Measurements from ENCODE around the gene ITIH5.

The ITIH5 gene

DNA sequence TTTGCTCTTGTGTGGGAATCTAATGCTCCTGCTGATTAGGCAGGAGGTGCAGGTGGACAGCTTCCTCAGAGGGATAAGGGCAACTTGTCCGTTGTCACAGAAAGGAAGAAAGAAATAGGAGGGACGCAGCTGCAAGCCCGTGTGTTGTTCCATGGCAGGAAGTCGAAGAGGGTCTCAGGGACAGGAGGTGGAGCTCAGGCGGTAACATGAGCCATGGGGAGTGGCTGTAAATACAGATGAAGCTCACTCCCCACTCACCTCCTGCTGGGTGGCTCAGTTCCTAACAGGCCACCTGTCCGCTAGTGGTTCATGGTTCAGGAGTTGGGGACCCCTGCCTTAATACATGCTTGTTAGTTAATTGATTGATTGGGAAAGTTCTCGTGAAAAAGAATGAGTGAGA is 154.3 kb downstream of the ITIH5 start:
- DNase-seq: no peak

DNA sequence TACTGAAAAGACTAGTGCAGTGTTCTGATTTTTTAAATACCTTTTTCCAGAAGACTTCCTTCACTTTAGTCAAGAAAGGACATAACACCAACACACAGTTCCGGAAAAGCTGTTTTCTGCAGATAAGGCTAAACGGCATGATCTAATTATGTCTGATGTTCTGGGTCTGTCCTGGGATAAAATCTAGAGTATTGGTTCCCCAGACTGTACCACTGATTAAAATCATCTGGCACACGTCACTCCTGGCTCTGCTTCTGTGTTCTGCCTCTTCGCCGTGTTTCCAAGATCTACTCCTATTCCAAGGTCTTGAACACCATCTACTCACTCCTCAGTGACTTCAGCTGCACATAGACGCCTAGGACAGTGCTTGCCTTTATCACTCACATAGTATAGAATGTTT is 155.2 kb downstream of the ITIH5 start:
- no peak for DNase-seq
